Right renal pelvis (tissue), 4 donors: Measurements from ENCODE around the gene ZNF593. TPM values are rescaled to one million over a fixed set of nuclear protein-coding genes. Genes with fewer than 3 reads are reported as not detected.

Experiments used
- DNase-seq, 4 donors: peaks; one replicate each; pipeline ENCODE4 v3.0.0-alpha.2; 2013; ENCODE audit warnings: low read depth in 4 of 4, low spot score in 3 of 4, missing footprints in 1 of 4
- polyA plus RNA-seq, 4 donors: library from polyadenylated mRNA; unstranded; fragments of 120-200 nt; gene quantifications; one replicate each; pipeline ENCODE4 v1.2.1, GENCODE V29; 2013; ENCODE audit not compliant: insufficient read length in 4 of 4

The ZNF593 gene
- polyA plus RNA-seq, 4 donors = 11.4 to 29.1 (median 14.6) TPM

DNA sequence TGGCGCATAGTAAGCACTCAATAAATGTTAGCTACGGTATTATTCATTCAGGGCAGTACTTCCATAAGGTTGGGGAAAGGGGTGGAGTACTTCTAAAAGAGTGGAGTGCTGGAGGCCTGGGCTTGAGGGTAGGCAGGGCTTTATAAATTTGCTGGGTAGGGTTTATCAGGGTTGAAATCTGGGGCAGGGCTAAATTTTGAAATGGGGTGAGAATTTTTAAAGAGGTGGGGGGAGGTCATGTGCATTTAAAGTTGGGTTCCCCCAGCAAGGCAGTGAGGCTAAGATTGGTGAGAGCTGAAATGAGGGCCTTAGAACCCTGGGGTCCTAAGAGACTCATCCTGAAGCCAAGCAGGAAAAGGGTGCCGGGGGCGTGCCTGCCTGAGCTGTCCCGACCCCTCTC is 30.7 kb downstream of the ZNF593 start:
- DNase-seq = no peak

DNA sequence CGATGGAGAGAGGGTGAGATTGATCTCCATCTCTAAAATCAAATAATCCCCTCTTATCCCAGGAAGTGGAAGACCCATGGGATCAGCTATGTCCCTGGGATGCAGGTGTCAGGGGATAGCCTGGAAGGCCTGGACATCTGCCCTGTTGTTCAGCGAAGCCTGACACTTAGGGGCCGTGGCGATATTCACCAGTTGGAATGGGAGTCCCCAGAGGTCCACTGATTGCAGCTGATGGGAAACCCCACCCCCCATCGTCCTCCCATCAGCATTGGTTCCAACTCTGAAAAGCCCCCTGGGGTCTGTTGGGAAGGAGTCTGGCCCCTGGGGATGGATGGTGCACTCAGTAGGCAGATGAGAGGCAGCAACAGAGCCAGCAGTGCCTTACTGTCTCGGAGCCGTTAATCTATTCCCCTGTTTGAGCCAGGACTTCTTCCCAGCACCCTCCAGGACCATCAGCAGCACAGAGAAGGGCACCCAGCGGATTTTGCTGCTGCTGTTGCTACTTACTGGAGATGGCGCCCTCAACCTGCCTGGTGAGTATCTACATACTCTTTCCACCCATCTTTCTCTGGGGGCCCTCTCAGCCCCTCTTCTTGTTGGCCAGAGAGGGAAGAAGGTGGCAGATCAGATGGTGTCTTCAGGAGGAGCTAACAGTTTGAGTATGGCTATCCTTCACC is 34.1 kb downstream of the ZNF593 start:
- DNase-seq = no peak

DNA sequence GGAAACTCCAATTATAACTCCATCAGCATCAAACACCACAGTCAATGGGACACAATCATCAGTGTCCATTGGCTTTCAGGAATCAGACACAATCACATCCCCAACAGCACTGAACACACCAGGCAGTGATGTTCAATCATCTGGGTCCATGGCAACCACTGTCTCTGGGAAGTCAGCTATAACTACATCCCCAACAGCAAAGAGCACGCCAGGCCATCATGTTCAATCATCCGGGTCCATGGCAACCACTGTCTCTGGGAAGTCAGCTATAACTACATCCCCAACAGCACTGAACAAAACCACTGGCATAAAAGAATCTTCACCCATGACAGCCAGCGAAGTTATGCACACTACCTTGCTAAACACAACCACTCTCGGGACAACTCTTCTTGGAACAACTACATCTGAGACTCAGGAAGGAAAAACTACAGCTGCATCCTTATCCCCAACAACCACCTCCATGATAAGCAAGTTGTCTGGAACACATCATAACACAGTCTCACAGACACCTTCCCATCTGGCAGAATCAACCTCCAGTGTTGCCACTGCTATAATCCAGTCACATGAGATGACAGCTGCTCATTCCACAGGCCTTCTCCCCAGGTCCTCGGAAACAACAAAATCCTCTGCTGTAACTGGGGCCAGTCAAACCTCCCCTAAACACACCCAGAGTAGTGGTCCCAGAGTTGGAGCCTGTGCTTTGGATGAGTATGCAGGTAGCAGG is 40.6 kb downstream of the ZNF593 start:
- no peak for DNase-seq

DNA sequence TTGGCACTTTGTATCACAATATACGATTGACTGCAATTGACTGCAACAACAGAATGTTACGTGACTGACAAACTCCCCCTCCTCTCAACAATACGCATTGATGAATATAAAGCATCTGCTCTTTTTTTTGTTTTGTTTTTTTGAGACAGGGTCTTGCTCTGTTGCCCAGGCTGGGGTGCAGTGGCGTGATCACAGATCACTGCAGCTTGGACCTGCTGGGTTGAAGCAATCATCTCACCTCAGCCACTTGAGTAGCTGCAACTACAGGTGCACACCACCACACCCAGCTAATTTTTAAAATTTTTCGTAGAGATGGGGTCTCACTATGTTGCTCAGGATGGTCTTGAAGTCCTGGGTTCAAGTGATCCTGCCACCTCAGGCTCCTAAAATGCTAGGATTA is 43.0 kb downstream of the ZNF593 start:
- no peak for DNase-seq

DNA sequence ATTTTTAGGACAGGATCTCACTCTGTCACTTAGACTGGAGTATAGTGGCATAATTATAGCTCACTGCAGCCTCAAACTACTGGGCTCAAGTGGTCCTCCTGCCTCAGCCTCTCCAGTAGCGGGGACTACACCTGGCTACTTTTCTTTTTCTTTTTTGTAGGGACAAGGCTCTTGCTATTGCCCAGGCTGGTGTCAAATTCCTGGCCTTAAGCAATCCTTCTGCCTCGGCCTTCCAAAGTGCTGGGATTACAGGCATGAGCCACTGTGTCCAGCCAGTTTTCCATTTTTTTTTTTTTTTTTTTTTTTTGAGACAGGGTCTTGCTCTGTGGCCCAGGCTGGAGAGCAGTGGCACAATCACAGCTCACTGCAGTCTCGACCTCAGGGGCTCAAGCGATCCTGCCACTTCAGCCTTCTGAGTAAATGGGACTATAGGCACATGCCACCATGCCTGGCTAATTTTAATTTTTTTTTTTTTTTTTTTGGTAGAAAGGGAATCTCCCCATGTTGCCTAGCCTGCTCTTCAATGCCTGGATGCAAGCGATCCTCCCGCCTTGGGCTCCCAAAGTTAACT is 43.7 kb downstream of the ZNF593 start:
- DNase-seq = no peak

DNA sequence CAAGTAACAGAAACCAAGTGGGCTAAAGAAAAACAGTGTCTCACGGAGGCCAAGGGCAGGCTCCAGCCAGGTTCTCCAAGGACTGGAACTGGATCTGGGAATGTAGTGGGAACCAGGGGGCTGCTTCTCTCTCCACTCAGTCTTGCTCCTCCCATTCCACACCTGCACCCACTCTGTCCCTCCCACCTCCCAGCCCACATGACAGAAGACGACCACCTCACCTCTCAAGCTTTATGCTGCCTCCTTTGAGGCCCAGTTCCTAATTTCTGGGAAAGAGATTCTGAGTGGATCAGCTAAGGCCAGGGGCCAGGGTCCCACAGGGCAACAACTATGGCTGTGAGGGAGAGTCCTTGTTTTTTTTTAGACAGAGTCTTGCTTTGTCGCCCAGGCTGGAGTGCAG is 45.5 kb downstream of the ZNF593 start:
- no peak for DNase-seq

DNA sequence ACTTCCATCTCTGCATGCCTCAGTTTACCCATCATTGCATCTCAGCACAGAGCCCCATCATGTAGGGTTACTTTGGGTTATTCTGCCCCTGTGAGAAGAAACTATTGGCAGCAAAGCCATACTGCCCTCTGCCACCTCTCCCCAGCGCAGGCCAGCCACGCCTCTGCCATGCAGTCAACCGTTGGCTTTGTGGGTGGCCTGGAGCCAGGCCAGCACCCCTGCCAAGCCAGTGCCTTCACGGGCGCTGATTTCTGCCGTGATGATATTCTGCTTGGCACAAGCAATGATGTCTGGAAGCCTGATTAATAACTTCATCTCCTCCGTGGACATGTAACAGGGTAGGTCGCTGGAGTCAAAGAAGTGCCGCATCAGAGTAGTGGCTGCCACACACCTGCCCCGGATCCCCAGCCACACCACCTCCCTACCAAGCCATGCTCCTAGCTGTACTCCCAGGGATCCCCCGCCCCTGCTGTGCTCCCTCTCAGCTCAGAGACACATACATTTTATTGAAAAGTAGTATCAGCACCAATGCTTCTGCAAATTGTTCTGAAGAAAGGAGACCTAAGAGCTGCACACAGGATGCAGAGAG is 49.3 kb downstream of the ZNF593 start:
- DNase-seq = no peak

Other genes with a start within 250 kb of the ZNF593 start
- gene PAFAH2, start 171.8 kb upstream of the ZNF593 start, polyA plus RNA-seq = 10 to 100 TPM; 17.1 to 22.2 (median 19.1) TPM
- gene EXTL1, start 148.1 kb upstream of the ZNF593 start, polyA plus RNA-seq = 1 to 10 TPM; 1.0 to 1.7 (median 1.4) TPM
- gene SLC30A2, start 123.8 kb upstream of the ZNF593 start, polyA plus RNA-seq = 1 to 10 TPM; 3.1 to 6.8 (median 4.8) TPM
- under 1 TPM; 0.51 to 0.86 (median 0.77) TPM for gene TRIM63, start 102.3 kb upstream of the ZNF593 start, polyA plus RNA-seq
- 10 to 100 TPM; 17.9 to 23.1 (median 22.2) TPM for gene PDIK1L, start 58.1 kb upstream of the ZNF593 start, polyA plus RNA-seq
- 1 to 10 TPM; 1.2 to 1.7 (median 1.3) TPM for gene FAM110D, start 10.8 kb upstream of the ZNF593 start, polyA plus RNA-seq
- under 1 TPM in 1 of 4 donors, not detected in 3; 0.17 TPM for gene C1orf232, start 945 bp upstream of the ZNF593 start, polyA plus RNA-seq
- gene ZNF593OS, start 1.9 kb downstream of the ZNF593 start, polyA plus RNA-seq = 1 to 10 TPM in 2 of 4 donors, under 1 TPM in 2; 0.61 to 1.3 (median 1.1) TPM
- gene CNKSR1, start 7.6 kb downstream of the ZNF593 start, polyA plus RNA-seq = 10 to 100 TPM; 10.7 to 16.2 (median 14.0) TPM
- gene CATSPER4, start 20.7 kb downstream of the ZNF593 start, polyA plus RNA-seq = under 1 TPM in 1 of 4 donors, not detected in 3; 0.08 TPM
- 10 to 100 TPM; 13.4 to 17.1 (median 15.9) TPM for gene CEP85, start 64.3 kb downstream of the ZNF593 start, polyA plus RNA-seq
- 100 to 1,000 TPM in 3 of 4 donors, 10 to 100 TPM in 1; 99.2 to 120 (median 108) TPM for gene SH3BGRL3, start 110.2 kb downstream of the ZNF593 start, polyA plus RNA-seq
- gene UBXN11, start 136.7 kb downstream of the ZNF593 start, polyA plus RNA-seq = 10 to 100 TPM; 36.2 to 48.0 (median 38.8) TPM
- gene CD52, start 148.1 kb downstream of the ZNF593 start, polyA plus RNA-seq = 1 to 10 TPM; 1.7 to 8.7 (median 4.8) TPM
- gene CRYBG2, start 184.2 kb downstream of the ZNF593 start, polyA plus RNA-seq = 1 to 10 TPM in 1 of 4 donors, under 1 TPM in 3; 0.31 to 1.6 (median 0.83) TPM
- gene ZNF683, start 202.8 kb downstream of the ZNF593 start, polyA plus RNA-seq = under 1 TPM in 1 of 4 donors, not detected in 3; 0.06 TPM
- gene LIN28A, start 240.9 kb downstream of the ZNF593 start, polyA plus RNA-seq = under 1 TPM; 0.04 to 0.09 (median 0.06) TPM